Stimulated activated memory B cell treated with anti-CD40 and anti-IgM and Interleukin-4, amounts not matched to agents 10 μg/mL and 1 μg/mL and 100 μg/mL, for 72 hours (primary cell): ENCODE data around the gene DICER1.

Experiments used
- ATAC-seq: fragments of 150-1000 bp; cut with Tn5 transposase; 2 replicates; pipeline ENCODE4 v1.10.0; 2021
- H3K27ac Mint-ChIP-seq: one replicate; pipeline ENCODE4 v1.8.0; 2022; ENCODE audit warnings: mild to moderate bottlenecking, mixed read lengths
- H3K27me3 Mint-ChIP-seq: one replicate; pipeline ENCODE4 v1.8.0; 2022; ENCODE audit warnings: mixed read lengths
- H3K36me3 Mint-ChIP-seq: one replicate; pipeline ENCODE4 v1.8.0; 2022; ENCODE audit warnings: mixed read lengths
- H3K4me1 Mint-ChIP-seq: one replicate; pipeline ENCODE4 v1.8.0; 2022; ENCODE audit warnings: mixed read lengths
- H3K4me3 Mint-ChIP-seq: one replicate; pipeline ENCODE4 v1.8.0; 2022; ENCODE audit warnings: mild to moderate bottlenecking, moderate library complexity, mixed read lengths
- H3K9me3 Mint-ChIP-seq: one replicate; pipeline ENCODE4 v1.8.0; 2022; ENCODE audit warnings: mixed read lengths

The DICER1 gene

DNA sequence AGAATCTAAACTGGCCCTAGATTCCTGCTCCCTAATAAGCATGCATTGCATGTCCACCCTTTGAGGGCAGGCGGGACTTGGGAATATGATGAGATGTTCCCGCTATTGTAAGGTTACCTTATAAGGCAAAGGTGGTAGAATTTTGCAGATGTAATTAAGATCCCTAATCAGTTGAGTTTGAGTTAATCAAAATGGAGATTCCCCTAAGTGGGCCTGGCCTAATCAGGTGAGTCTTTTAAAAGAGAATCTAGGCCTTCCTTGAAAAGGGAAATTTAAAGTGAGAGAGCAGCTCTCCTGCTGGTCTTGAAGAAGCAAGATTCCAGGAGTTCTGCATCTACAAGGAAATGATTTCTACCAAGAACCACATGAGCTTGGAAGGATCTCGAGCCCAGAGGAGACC lies 83.4 kb downstream of the DICER1 start:
- H3K4me3 Mint-ChIP-seq, result no peak overlapping the region
- no peak for ATAC-seq
- H3K4me1 Mint-ChIP-seq, result no peaks in the 10 kb centered on the region
- H3K9me3 Mint-ChIP-seq, result peaks cover 4% of the 10 kb centered on the region
- no peaks in the 10 kb centered on the region for H3K36me3 Mint-ChIP-seq
- peaks cover 20% of the 10 kb centered on the region for H3K27me3 Mint-ChIP-seq
- H3K27ac Mint-ChIP-seq, result no peak overlapping the region

- Mint-ChIP-seq H3K4me1 (no peaks in the 10 kb centered on the region), H3K27me3 (peaks cover 27% of the 10 kb centered on the region), H3K4me3 (no peak overlapping the region), H3K36me3 (no peaks in the 10 kb centered on the region), H3K27ac (no peak overlapping the region), H3K9me3 (no peaks in the 10 kb centered on the region)
- no peak for ATAC-seq
Observed at GRCh38 chr14:95072310-95072905, 84.9 kb downstream of the DICER1 start.

GRCh38 chr14:95071649-95072280 lies 85.6 kb downstream of the DICER1 start:
- ATAC-seq, result no peak
- Mint-ChIP-seq H3K36me3 (no peaks in the 10 kb centered on the region), H3K27ac (no peak overlapping the region), H3K27me3 (peaks cover 23% of the 10 kb centered on the region), H3K4me3 (no peak overlapping the region), H3K4me1 (no peaks in the 10 kb centered on the region), H3K9me3 (no peaks in the 10 kb centered on the region)

DNA sequence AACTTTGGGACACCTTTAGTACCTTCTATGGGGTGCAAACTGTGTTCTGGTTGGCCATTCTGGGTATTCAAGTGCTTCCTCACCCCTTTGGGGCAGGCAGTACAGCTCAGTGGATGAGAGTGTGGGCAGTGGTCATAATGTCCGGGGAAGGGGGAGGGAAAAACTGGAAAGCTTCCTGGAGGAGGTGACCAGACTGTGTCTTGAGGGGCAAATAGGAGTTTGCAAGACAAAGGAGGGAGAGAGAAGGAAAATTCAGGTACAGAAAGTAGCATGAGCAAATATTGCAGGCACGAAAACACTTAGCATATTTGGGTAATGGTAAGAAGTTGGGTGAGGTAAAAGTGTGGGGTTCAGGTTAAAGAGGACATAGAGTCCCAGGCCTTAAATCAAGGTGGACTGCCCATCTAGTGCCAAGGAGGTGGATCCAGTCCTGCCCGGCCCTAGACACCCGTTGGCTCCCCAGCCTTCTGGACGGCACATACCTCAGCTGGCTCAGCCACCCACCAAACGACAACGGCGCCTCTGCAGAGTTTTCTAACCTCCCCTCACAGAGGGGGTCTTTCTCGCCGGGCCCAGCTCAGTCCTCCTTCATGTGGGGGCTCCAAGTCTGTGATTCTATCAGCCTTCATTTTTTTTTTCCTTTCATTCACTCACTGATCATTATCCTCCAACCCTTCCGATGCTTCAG lies 86.4 kb downstream of the DICER1 start:
- Mint-ChIP-seq H3K4me3 (no peak overlapping the region), H3K27me3 (peaks cover 17% of the 10 kb centered on the region), H3K9me3 (no peaks in the 10 kb centered on the region), H3K36me3 (no peaks in the 10 kb centered on the region), H3K27ac (no peak overlapping the region), H3K4me1 (no peaks in the 10 kb centered on the region)
- no peak for ATAC-seq

GRCh38 chr14:95069547-95069946 lies 87.8 kb downstream of the DICER1 start:
- Mint-ChIP-seq H3K4me3 (no peak overlapping the region), H3K36me3 (no peaks in the 10 kb centered on the region), H3K9me3 (no peaks in the 10 kb centered on the region), H3K4me1 (no peaks in the 10 kb centered on the region), H3K27me3 (peaks cover 10% of the 10 kb centered on the region), H3K27ac (no peak overlapping the region)
- no peak for ATAC-seq

DNA sequence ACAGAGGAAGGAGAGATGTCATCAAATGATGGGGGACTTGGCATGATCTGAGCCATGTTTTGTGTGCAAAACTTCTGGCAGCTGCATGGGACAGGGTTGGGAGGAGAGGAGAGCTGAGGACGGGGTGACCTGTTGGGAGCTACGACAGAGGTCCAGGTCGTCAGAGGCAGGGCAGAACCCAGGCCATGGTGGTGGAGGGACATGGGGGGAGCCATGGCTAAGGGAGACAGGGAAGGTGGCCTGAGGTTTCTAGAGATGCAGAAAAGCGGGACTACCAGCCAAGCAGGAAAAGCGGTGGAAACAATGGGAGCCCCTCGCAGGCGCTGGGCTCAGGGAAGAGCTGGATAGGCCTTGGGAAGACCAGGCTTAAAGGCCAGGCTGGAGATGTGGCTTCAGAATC lies 88.3 kb downstream of the DICER1 start:
- Mint-ChIP-seq H3K4me1 (no peaks in the 10 kb centered on the region), H3K27me3 (peaks cover 14% of the 10 kb centered on the region), H3K4me3 (no peak overlapping the region), H3K9me3 (no peaks in the 10 kb centered on the region), H3K27ac (no peak overlapping the region), H3K36me3 (no peaks in the 10 kb centered on the region)
- no peak for ATAC-seq

- no peaks in the 10 kb centered on the region for H3K9me3 Mint-ChIP-seq
- H3K4me3 Mint-ChIP-seq, result no peak overlapping the region
- H3K36me3 Mint-ChIP-seq, result no peaks in the 10 kb centered on the region
- no peak overlapping the region for H3K27ac Mint-ChIP-seq
- H3K27me3 Mint-ChIP-seq, result peaks cover 16% of the 10 kb centered on the region
- ATAC-seq, result no peak
- H3K4me1 Mint-ChIP-seq, result no peaks in the 10 kb centered on the region
Observed at GRCh38 chr14:95068521-95068920, 88.8 kb downstream of the DICER1 start.

DNA sequence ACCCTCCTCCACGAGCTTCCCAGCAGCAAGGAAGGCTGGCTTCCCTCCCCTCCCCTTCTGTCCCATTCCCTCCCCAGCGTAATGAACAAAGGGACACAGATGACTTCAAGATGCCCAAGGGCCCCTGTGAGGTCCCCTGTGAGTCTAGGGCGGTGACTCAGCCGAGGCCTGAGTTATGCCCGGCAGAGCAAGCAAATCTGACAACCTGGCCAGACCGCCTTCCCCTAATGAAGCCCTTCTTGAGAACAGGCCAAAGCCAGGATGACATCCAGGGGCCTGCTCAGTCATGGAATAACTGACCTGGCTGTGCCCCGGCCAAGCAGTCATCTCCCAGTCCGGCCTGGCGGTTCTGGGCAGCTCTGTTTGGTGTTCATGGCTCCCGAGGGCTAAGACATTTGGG lies 89.2 kb downstream of the DICER1 start:
- H3K9me3 Mint-ChIP-seq, result no peaks in the 10 kb centered on the region
- ATAC-seq, result no peak
- H3K4me1 Mint-ChIP-seq, result no peaks in the 10 kb centered on the region
- no peak overlapping the region for H3K4me3 Mint-ChIP-seq
- peaks cover 16% of the 10 kb centered on the region for H3K27me3 Mint-ChIP-seq
- no peak overlapping the region for H3K27ac Mint-ChIP-seq
- H3K36me3 Mint-ChIP-seq, result no peaks in the 10 kb centered on the region

- H3K27ac Mint-ChIP-seq, result no peak overlapping the region
- no peaks in the 10 kb centered on the region for H3K4me1 Mint-ChIP-seq
- H3K4me3 Mint-ChIP-seq, result no peak overlapping the region
- H3K36me3 Mint-ChIP-seq, result no peaks in the 10 kb centered on the region
- no peaks in the 10 kb centered on the region for H3K9me3 Mint-ChIP-seq
- ATAC-seq, result no peak
- H3K27me3 Mint-ChIP-seq, result peaks cover 16% of the 10 kb centered on the region
Observed at GRCh38 chr14:95067526-95067925, 89.8 kb downstream of the DICER1 start.

DNA sequence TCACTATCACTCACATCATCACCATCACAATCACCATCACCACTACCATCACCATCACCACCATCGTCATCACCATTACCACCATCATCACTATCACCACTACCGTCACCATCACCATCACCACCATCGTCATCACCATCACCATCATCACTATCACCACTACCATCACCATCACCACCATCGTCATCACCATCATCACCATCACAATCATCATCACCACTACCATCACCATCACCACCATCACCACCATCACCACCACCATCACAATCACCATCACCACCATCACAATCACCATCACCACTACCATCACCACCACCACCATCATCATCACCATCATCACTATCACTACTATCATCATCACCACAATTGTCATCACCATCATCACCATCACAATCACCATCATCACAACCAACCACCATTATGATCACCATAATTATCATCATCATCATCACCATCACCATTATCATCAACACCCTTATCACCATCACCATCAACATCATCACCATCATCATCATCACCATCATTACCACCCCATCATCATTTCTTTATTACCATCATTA lies 90.8 kb downstream of the DICER1 start:
- ATAC-seq, result no peak
- H3K27ac Mint-ChIP-seq, result no peak overlapping the region
- H3K9me3 Mint-ChIP-seq, result no peaks in the 10 kb centered on the region
- no peak overlapping the region for H3K4me3 Mint-ChIP-seq
- peaks cover 16% of the 10 kb centered on the region for H3K27me3 Mint-ChIP-seq
- H3K36me3 Mint-ChIP-seq, result no peaks in the 10 kb centered on the region
- no peaks in the 10 kb centered on the region for H3K4me1 Mint-ChIP-seq

DNA sequence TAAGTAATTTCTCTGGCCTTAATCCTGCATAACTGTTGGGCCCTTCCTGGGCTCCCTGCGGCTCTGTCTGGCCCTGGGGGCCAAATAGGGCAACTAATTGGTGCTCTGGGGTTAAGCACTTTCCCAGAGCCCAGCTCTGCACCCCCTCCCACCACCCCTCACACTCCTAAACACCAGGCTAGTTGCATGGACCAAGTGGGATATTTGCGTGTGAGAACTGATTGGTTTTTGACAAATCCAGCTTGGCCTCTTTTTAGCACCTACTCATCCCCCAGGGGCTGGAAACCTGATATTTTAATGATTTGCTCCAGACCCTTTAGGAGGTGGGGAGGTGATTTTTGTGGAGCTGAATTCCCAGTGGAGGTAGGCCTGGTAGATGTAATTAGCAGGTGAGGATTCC lies 91.9 kb downstream of the DICER1 start:
- Mint-ChIP-seq H3K27ac (no peak overlapping the region), H3K4me3 (no peak overlapping the region), H3K4me1 (no peaks in the 10 kb centered on the region), H3K9me3 (no peaks in the 10 kb centered on the region), H3K27me3 (peaks cover 16% of the 10 kb centered on the region), H3K36me3 (no peaks in the 10 kb centered on the region)
- ATAC-seq, result no peak

- ATAC-seq, result no peak
- H3K36me3 Mint-ChIP-seq, result no peaks in the 10 kb centered on the region
- peaks cover 16% of the 10 kb centered on the region for H3K27me3 Mint-ChIP-seq
- no peak overlapping the region for H3K4me3 Mint-ChIP-seq
- no peaks in the 10 kb centered on the region for H3K9me3 Mint-ChIP-seq
- H3K4me1 Mint-ChIP-seq, result no peaks in the 10 kb centered on the region
- no peak overlapping the region for H3K27ac Mint-ChIP-seq
Observed at GRCh38 chr14:95064734-95065133, 92.6 kb downstream of the DICER1 start.

DNA sequence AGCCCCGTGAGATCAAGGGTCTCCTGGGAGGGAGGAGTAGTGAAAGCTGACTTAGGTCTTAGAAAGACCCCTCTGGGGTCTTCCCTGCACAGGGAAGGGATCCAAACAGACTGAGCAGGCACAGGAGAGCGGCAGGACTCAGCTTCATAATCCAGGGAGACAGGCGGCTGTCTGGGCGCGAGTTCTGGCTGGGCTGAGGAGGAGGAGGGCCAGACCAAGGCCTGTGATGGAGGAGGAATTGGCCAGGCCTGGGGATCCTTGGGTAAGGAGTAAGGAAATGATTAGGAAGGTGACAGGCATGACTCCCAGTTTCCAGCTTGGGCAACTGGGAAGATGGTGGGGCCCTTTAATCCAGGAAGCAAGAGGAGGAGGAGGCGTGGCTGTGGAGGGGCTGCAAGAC lies 93.1 kb downstream of the DICER1 start:
- Mint-ChIP-seq H3K27me3 (peaks cover 16% of the 10 kb centered on the region), H3K9me3 (no peaks in the 10 kb centered on the region), H3K4me3 (no peak overlapping the region), H3K4me1 (no peaks in the 10 kb centered on the region), H3K36me3 (no peaks in the 10 kb centered on the region), H3K27ac (no peak overlapping the region)
- no peak for ATAC-seq

DNA sequence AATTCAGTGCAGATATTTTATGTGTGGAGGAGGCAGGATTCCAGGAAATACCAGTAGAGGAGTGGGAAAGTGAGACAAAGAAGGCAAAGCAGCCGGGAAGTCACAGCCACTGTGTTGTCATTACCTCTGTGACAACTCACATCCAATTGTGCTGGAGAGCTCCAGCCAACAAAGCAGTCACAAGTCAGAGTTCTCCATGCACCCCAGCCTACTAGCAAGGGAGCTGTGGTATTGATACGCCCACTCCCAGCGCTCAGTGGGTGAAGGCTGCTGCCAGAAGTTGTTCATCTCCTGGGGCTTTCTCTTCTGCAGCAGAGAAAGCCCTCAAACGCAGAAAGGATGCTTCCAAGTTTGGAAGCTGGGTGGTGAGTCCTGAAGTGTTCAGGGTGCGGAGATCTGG lies 93.9 kb downstream of the DICER1 start:
- Mint-ChIP-seq H3K9me3 (no peaks in the 10 kb centered on the region), H3K27ac (no peak overlapping the region), H3K4me1 (no peaks in the 10 kb centered on the region), H3K27me3 (peaks cover 7% of the 10 kb centered on the region), H3K36me3 (no peaks in the 10 kb centered on the region), H3K4me3 (no peak overlapping the region)
- ATAC-seq, result no peak

DNA sequence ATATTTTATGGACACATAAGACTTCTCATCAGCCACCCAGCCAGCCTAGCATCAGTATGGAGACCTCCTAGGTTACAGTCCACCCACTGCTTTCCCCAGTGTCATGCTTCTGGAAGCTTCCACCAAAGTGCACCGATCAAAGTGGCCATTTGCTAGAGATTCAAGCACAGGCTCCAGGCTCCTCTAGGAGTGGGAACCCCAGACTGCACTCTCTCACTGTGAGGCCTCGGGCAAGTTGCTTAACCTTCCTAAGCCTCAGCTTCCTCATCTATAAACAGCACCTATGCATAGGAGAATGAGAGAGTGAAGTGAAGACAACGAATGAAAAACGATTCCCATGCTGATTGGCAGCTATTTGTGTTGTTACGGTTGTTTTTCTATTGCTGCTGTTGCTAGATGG lies 94.4 kb downstream of the DICER1 start:
- H3K4me3 Mint-ChIP-seq, result no peak overlapping the region
- no peak overlapping the region for H3K27ac Mint-ChIP-seq
- H3K27me3 Mint-ChIP-seq, result peaks cover 7% of the 10 kb centered on the region
- no peaks in the 10 kb centered on the region for H3K4me1 Mint-ChIP-seq
- ATAC-seq, result no peak
- H3K36me3 Mint-ChIP-seq, result no peaks in the 10 kb centered on the region
- no peaks in the 10 kb centered on the region for H3K9me3 Mint-ChIP-seq

- Mint-ChIP-seq H3K36me3 (no peaks in the 10 kb centered on the region), H3K4me1 (no peaks in the 10 kb centered on the region), H3K27ac (no peak overlapping the region)
Observed at GRCh38 chr14:95062220-95062619, 95.1 kb downstream of the DICER1 start.

More at GRCh38 chr14:95062220-95062619, 95.1 kb downstream of the DICER1 start:
- Mint-ChIP-seq H3K27me3 (peaks cover 7% of the 10 kb centered on the region), H3K4me3 (no peak overlapping the region), H3K9me3 (no peaks in the 10 kb centered on the region)
- ATAC-seq, result no peak
